Activated CD4-positive, alpha-beta T cell treated with anti-CD3 and anti-CD28 coated beads for 48 hours (primary cell): ENCODE data around the gene CSNK1G2.

Experiments used
- DNase-seq: peaks from one replicate; pipeline ENCODE4 v3.0.0-alpha.2; 2020

Gene CSNK1G2

DNA sequence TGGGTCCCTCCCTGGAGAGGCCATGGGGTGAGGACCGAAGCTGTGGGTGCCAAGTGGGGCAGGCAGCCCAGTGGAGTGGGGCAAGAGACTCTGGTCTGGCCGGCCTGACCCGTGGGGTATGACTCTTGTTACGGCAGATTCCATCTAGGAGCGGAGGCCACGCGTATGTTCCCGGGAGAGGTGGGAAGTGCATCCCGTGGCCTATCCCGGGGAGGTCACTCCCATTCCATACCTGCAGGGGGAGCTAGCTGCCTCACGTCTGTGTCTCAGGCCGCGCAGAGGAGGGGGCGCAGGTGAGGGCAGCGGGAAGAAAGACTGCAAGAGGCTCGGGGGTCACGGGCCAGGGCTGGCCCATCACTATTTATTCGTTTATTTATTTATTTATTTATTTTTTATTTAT, 4.9 kb downstream of the CSNK1G2 start:
- peak; percentile 48 for DNase-seq

DNA sequence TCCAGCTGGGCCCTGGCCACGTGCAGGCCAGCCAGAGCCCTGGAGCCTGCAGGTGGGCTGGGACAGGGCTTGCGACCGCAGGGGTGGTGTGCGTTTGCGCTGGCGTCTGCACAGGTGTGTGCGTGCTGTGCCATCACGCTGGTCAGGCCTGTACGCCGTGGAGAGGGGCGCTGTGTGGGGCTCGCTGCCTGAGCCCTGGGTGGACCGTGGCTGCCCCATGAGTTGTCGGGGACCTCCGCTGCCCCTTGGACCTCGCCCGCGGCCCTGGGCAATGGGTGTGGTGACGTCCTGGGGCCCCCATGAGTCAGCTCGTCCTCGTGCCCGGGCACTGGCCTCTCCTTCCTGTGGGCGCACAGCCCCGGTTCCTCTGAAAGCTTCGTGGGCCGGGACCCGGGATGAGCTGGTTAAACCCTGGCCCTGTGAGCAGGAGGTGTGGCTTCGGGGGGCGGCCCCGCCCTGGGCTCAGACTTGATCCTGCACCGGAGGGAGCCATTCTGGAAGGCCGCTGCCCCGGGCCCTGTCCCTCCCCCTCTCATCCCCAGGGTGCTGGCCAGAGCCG, 6.8 kb downstream of the CSNK1G2 start:
- no peak for DNase-seq

DNA sequence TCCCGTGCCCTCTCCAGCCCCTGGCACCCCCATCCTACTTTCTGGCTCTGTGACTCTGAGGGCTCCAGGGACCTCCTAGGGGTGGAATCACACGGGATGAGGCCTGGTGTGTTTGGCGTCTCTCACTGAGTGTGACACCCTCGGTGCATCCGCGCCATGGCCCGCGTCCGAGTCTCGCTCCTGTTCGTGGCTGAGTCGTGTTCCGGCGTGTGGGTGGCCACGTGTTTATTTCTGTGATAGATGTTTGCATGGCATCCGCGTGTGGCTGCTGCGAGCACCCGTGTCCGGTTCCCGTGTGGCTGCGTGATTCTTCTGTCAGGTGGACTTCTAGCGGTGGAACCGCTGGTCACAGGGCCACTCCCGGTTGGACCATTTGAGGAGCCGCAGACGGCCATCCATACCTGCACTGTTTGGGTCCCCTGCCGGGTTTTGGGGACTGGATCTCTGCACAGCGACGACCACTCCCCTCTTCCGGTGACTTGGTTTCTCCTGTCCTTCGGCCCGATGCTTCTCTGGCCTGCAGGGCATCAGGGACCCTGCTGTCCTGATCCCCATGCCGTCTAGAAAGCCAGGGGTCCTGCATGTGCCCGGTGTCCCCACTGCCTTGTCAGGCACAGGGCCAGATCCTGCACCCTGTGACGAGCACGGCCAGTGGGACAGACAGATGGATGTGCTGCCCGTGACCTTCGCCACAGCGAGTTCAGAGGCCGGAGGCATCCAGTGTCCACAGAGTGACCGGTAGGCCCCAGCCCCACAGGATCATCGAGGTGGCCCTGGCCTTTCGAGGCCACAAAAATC, 8.5 kb downstream of the CSNK1G2 start:
- no peak for DNase-seq

DNA sequence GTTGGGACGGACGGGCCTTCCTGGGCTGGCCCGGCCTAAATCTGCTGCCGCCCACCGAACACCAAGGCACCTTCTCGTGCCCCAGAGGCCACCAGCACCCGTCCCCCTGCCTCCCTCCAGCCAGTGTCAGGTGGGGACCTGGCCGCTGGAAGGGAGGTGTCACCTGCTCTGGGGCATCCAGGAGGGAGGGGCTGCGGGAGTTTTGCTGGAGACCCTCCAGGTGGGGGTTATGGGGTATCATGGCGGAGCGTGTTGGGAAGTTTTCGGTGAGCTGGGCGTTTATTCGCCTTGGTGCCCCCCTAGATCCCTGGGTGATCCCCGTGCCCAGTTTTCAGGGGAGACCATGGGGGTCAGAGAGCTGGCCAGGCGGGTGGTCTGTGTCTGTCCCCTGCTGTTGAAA, 9.7 kb downstream of the CSNK1G2 start:
- DNase-seq: no peak

DNA sequence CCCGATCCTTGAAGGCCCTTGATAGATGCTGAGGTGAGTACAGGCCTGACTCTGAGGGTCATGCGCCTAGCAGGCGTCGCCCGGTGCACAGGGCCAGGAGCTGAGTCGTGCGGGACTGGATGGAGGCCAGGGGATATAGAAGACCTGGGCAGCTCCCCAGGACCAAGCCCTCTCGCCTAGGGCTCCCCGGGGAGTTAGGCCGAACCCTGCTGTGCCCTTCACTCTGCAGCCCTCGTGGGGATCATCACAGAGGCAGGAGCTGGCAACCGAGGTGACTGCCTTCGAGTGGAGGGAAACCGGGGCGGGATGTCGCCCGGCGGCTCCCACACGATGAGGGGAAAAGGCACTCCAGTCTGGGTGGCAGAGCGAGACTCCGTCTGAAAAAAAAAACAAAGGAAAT, 11.7 kb downstream of the CSNK1G2 start:
- DNase-seq: no peak

DNA sequence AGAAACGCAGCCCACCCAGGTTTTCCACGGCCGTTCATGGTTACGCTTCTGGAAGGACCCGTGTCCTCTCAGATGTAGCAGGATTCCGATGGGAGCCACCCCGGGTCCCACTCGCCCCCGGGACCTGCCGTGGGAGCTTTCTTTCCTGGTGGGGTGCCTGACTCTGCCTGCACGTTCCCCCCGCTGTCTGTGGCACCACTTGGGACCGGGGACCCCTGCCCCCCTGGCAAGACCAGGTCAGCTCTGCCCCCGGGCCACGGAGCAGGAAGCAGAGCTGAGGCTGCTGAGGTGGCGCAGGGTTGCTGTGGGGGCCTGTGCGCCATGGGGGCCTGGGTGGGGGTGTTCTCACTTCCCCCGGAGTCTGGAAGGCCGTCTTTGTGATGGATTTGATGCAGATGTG, 12.1 kb downstream of the CSNK1G2 start:
- DNase-seq: no peak

DNA sequence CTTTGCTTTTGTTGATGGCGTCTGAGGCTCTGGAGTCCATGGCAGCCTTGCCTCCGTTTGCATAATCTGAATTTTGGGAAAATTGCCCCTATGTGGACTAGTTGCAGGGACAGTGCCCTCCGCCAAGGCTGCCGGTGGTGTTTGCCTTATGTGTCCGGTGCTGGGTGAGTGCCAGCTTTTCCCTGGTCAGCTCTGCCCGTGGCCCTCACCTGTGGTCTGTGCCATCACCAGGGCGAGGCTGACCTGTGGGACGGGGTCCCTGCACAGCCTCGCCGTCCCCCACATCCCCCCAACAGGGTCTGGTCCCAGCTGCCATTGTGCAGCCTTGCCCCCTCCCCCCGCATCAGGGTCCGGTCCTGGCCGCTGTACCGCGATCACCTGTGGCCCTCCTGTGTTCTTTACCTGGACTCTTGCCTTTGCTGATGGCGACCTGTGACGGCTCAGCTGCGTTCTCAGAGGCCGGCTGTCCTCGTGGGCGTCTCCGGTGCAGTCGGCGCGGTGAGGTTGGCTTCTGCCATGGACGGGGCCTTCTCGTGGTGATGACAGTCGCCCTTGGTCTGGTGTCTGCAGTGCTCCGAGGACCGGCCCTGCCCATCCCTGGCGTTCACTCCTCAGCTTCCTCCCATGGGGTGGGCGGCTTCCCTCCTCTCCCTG, 12.6 kb downstream of the CSNK1G2 start:
- no peak for DNase-seq

DNA sequence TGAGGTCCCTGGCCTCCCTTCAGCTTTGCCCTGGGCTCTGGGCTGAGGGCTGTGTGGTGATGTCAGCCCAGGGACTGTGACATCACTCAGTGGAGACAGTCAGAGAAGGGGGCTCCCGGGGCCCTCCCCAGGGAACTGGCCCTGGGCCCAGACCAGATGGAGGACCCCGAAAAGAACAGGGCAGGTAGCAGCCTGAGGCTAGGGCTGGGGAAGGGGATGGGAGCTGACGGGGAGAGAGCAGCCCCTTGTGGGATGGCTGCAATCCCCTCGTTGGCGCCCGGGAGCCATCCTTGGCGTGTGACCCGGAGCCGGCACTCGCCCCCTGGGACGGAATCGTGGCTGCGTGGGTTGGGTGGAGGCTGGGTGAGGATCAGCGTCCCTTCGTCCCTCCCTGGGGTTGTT, 13.6 kb downstream of the CSNK1G2 start:
- DNase-seq: no peak

DNA sequence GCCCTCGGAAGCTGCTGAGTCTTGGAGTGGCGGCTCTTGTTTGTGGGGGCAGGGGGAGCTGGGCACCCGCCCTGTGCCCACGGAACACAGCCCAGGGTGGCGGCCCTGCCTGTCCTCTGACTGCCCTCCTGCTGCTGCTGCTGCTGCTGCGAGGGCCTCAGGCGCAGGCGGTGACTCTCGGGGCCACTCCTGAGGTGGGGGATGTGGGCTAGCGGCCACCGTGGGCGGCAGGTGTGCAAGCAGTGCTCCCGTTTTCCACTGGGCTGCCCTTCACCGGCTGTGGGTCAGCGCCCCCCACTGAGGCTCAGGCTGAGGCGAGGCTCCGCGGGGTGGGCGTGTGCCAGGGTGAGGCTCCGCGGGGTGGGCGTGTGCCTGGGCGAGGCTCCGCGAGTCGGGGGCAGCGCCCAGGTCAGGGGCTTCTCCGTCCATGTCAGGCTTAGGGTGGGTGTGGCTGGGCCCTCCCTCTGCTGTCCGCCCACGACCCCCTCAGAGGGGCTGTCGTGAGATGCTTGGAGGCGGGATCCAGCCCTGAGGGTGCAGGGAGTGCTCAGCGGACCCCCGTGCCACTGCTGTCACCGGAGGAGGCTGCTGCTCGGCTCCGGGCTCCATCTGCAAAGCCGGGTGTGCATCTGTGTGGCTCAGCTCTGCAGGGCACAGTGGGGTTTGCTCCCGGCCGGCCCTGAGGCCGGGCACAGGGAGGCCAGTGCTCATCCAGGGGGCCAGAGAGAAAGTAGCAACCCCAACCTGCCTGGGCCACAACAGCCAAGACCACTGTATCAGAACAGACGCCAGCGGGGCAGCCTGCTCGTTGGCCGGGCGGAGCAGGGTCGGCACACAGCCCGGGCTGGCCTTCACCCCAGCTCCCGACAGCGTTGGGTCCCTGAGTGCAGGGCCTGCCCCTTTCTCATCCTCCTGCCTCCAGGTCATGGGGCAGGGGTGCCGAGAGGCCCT, 14.5 kb downstream of the CSNK1G2 start:
- no peak for DNase-seq

DNA sequence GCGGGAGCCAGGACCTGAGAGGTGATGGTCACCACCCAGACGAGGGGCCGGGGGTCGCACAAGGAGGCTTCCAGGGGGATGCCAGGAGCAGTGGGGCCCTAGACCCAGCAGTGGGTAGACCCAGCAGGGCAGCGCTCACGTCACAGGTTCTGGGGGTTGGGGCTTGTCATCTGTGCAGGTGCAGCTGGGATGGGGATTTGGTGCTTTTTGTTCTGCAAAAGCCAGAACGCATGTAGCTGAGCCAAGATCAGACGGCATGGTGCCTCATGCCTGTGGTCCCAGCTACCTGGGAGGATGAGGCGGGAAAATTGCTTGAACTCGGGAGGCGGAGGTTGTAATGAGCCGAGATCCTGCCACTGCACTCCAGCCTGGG, 15.1 kb downstream of the CSNK1G2 start:
- DNase-seq: no peak

DNA sequence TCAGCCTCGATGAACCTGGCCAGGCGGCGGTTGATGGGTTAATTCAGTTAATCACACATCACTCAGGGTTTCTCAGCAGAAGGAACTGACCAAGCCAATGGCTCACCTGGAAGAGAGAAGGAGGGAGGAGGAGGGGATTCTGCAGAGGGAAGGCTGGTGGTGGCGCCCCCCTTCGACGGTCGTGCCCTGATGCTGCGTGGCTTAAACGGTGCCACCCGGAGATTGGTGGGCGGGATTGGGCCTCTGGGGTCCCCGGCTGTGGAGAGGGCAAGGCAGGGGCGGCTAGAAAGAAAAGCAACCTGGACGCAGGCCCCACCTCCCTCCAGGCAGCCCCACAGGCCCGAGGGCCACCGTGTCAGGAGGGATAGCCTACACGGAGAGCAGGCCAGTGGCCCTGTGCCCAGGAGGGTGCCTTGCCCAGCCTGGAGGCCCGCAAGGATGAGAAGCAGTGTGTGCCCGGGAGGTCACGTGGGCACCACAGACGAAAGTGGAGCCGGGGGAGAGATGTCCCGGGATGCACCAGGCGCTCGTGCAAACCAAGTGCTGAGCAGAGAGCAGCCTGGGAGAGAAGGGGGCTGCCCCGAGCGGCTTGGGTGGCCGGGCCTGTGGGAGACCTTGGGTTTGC, 16.0 kb downstream of the CSNK1G2 start:
- DNase-seq: no peak

DNA sequence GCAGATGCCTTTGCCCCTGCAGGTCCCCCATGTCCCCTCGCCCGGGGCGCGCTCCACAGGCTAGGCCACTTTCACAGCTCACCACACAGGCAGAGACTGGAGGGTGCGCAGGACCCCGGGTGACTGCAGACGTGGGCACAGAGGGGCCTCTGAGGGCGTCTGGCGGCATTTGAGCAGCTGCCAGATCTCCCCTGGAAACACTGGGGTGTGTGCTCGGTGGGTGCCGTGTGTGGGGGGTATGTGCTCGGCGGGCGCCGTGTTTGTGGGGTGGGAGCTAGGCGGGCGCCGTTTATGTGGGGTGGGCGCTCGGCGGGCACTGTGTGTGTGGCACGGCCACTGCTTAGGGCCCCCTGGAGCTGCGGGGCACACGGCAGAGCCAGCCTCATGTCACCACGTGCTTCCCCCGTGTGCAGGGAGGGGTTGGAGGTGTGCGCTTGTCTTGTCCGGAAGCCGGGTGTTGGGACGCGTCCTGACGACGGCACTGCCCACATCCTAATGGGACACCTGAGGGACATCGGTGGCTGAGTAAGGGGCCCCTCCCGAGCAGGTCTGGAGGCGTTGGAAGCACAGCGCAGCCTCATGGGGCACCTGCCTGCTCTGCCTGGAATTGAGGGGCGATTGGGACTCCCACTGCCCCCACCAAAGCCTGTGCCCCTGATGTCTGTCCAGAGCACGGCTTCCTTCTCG, 16.7 kb downstream of the CSNK1G2 start:
- DNase-seq: no peak

DNA sequence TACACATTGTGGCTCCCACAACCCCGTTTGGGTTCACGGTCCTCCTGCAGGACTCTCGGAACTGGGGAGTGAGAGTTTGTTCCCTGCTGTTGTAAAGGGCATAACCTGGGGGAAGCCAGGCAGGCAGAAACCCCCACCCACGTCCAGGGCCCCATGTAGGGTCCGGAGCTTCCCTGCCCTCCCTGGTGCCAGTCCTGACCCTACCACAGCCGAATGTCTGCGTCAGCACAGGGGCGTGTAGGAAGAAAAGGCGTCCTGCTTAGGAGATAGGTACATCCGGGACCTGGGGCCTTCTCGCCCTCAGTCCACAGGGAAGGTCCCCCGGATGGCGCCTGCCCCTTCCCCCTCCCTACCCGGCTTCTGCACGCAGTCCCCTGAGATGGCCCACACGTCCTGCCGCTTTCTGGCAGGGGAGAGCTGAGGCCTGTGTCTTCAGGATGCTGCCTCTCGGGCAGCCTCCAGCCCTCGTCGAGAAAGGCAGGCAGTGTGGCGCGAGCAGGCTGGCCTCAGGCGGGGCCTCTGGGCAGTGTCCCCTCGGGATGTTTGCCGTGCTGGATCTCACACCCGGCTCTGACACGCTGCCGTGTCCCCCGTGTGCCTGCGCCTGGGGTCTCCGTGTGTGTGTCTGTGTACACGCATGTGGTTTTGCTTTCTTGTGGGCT, 19.1 kb downstream of the CSNK1G2 start:
- DNase-seq: no peak

DNA sequence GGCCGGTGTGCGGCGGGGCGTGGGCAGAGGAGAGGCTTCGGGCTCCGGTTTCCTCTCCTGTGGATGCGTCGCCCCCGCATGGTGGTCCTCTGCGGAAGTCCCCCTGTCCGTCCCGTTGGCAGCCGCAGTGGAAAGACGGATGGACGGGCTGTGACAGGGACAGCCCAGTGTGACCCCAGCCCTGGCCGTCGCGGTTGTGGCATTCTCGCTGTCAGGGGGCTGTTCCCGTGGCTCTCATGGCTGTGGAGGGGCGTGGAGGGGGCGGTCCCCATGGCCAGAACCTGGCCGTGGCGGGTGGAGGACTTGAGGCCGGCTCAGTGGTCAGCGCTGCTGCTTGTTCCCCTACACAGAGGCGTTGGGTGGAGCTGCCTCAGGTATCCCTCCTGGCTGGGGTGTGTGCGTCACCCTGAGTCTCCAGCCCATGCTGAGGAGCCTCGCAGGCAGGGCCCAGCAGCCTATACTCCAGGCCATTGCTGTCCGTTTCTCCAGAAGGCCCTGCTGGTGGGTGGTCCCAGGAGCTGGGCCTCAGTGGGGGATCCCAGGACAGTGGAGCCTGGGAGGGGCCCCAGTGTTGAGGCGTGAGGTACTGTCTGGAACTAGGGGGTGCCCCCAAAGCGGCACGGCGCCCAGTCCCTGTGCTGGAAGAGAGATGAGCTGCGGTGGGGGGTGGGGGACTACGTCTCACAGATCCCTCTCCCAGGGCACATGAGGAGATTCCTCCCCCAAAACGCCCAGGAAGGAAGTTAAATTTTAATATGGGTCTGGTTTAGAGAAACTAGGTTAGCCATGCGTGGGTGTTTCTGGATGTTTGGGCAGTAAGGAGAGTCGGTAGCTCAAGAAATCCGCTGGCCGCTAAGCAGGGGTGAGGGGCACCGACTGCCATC, 20.3 kb downstream of the CSNK1G2 start:
- DNase-seq: no peak

DNA sequence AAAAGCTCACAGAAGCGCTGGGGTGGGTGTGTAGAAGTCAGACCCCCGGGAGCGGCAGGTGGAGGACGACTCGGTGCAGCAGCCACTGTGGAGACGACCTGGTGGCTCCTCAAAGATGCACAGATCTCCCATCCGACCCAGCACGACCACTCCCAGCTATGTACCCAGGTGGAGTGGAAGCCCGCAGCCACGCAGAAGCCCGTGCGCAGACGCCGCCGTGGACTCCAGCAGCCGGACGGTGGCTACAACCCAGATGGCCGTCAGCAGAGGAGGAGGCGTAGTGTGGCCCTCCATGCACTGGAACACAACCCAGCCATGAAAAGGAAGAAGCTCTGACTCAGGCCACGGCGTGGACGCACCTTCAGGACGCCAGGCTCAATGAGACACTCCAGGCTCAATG, 21.7 kb downstream of the CSNK1G2 start:
- DNase-seq: no peak

DNA sequence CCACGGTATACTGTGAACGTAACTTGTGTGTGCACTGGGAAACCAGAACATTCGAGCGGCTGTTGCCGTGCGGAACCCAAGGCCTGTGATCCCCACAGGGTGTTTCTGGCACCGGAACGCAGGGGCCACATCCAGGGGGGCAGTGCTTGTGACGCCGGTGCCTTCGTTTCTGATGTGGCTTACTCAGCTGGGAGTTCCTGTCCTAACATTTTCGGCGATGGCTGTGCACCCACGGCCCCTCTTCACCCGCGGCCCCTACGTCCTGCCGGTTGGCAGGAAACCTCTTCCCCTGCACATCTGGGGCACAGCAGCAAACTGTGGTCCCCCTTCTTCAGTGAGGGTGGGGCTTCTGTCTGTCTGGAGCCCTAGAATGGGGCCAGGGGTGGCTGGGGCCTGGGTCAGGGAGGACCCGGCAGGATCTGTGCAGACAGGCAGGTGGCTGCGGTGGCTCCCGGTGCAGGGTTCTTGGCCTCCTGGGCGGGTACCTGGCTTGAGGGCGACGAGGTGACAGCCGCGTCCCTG, 26.2 kb downstream of the CSNK1G2 start:
- peak; percentile 28 for DNase-seq

DNA sequence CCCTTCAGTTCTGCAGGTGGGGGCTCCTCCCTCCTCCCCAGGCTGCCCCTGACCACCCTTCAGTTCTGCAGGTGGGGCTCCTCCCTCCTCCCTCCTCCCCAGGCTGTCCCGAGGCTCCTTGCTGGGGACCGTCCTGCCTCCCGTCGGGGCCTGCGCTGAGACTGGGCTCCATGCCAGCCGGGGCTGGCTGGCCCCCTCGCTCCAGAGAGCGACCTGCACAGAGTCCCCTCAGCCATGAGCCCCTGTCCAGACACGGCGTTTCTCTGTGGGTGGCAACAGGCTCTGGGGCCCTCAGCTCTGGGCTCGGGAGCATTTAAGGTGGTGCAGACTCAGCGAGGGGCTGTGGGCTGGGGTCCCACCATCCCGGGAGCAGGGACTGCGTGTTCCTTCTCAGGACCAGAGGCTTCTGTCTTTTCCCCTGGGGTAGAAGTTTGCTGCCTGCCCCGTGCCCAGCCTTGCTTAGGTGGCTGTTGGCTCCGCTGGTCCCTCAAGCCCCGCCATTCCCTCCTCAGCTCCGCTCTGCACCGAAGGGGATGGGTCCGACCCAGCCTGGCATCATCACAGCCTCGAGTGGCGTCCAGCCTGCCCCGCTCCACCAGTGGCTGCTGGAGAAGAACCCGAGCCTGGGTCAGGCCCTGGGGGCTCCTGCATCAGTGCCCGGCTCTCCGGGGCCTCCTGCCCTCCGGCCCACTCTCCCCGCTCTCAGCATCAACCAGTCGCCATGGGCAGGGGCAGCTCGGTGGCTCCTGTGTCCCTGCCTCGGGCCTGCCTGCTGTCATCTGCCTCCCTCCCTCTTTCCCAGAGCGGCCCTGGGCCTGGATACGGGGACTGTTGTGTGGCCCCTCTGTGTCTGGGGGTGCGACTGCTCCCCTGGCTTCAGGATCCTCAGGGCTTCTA, 27.6 kb downstream of the CSNK1G2 start:
- no peak for DNase-seq

DNA sequence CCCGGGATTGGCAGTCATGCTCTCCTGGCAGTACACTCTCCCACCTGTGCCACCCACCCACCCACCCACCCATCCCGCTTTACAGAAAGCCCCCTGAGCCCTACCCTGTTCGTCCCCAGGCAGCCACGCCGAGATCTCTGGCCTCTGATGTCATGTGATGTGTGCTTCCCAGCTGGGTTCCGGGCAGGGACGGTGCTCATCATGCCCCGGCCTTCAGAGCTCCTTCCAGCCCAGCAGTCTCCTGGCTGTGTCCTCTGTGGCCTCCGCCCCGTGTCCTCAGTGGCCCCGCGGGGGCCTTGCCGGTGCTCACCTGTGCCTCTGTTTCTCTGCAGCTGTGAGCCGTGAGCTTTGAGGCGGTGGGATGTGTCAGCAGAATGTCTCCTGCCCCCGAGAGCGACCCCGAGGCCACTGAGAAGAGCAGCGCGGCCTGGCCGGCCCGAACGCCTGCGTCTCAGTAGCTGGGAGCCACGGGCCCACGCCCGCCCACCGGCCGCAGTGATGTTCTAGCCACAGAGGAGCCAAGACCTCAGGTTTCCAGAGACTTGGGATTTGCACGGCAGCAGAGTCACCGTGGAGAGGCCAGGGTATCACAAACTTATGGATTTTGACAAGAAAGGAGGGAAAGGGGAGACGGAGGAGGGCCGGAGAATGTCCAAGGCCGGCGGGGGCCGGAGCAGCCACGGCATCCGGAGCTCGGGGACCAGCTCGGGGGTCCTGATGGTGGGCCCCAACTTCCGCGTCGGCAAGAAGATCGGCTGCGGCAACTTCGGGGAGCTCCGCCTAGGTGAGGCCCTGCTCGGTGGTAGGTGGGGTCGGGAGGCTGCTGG, 28.4 kb downstream of the CSNK1G2 start:
- no peak for DNase-seq
